ENCODE data around the gene MASP1.

MASP1 gene

GRCh38 chr3:187291512-187292132 is at the start of gene MASP1:
Gene MASP1 (minus strand): TSS chr3:187291737. CDS start chr3:187291632, 105 bp downstream.
- no peak for DNase-seq (ENCODE audit: low spot score)

- DNase-seq (ENCODE audit: low spot score) = no peak
These were observed 49.0 kb upstream of the MASP1 start for GRCh38 chr3:187340578-187340977.

- DNase-seq (ENCODE audit: low spot score) = no peak
These were observed 44.8 kb upstream of the MASP1 start for GRCh38 chr3:187336322-187336721.

- DNase-seq (ENCODE audit: low spot score) = no peak
These were observed 43.4 kb upstream of the MASP1 start for GRCh38 chr3:187334904-187335303.

- DNase-seq (ENCODE audit: low spot score) = no peak
These were observed 37.2 kb upstream of the MASP1 start for GRCh38 chr3:187328691-187329090.

- DNase-seq (ENCODE audit: low spot score) = no peak
These were observed 36.3 kb upstream of the MASP1 start for GRCh38 chr3:187327845-187328244.

- no peak for DNase-seq (ENCODE audit: low spot score)
These were observed 34.1 kb upstream of the MASP1 start for GRCh38 chr3:187325632-187326031.

- no peak for DNase-seq (ENCODE audit: low spot score)
These were observed 31.6 kb upstream of the MASP1 start for GRCh38 chr3:187323091-187323490.

- no peak for DNase-seq (ENCODE audit: low spot score)
These were observed 30.8 kb upstream of the MASP1 start for GRCh38 chr3:187322291-187322690.

- DNase-seq (ENCODE audit: low spot score) = no peak
These were observed 30.2 kb upstream of the MASP1 start for GRCh38 chr3:187321766-187322165.

- peak; percentile 57 for DNase-seq (ENCODE audit: low spot score)
These were observed 28.3 kb upstream of the MASP1 start for GRCh38 chr3:187319699-187320302.

- peak; percentile 34 for DNase-seq (ENCODE audit: low spot score)
These were observed 27.5 kb upstream of the MASP1 start for GRCh38 chr3:187318819-187319616.

GRCh38 chr3:187315872-187316271 is 24.3 kb upstream of the MASP1 start:
- DNase-seq (ENCODE audit: low spot score) = no peak

- no peak for DNase-seq (ENCODE audit: low spot score)
These were observed 22.6 kb upstream of the MASP1 start for GRCh38 chr3:187314176-187314575.

GRCh38 chr3:187310954-187311470 is 19.5 kb upstream of the MASP1 start:
- DNase-seq (ENCODE audit: low spot score) = no peak

GRCh38 chr3:187310226-187310625 is 18.7 kb upstream of the MASP1 start:
- DNase-seq (ENCODE audit: low spot score) = no peak

- no peak for DNase-seq (ENCODE audit: low spot score)
These were observed 14.3 kb upstream of the MASP1 start for GRCh38 chr3:187305881-187306280.

GRCh38 chr3:187299611-187300010 is 8.1 kb upstream of the MASP1 start:
- DNase-seq (ENCODE audit: low spot score) = no peak

GRCh38 chr3:187296911-187297310 is 5.4 kb upstream of the MASP1 start:
- no peak for DNase-seq (ENCODE audit: low spot score)

GRCh38 chr3:187296058-187296457 is 4.5 kb upstream of the MASP1 start:
- no peak for DNase-seq (ENCODE audit: low spot score)

- DNase-seq (ENCODE audit: low spot score) = no peak
These were observed 3.9 kb upstream of the MASP1 start for GRCh38 chr3:187295316-187296034.

Data from activated CD4-positive, alpha-beta T cell treated with anti-CD3 and anti-CD28 coated beads, Interleukin-2, Interleukin-4, amounts not matched to agents 100 ng/mL and 50 ng/mL, durations not matched to agents 16 hours and 8 hours (primary cell).